CD4-positive, CD25-positive, alpha-beta regulatory T cell (primary cell): Measurements from ENCODE around the gene ATF6. TPM values are rescaled to one million over a fixed set of nuclear protein-coding genes. Genes with fewer than 3 reads are reported as not detected.
"Not testable (repeated sequence)": the region's sequence is repeated elsewhere in the genome, so short reads cannot be mapped to it uniquely, and the experiment has no call there.

Source experiments
- ATAC-seq, 2 donors: fragments of 150-1000 bp; cut with Tn5 transposase; one replicate each; pipeline ENCODE4 v1.10.0; 2021; ENCODE audit warnings: low read depth in 2 of 2, moderate number of reproducible peaks in 2 of 2, moderate library complexity in 1 of 2
- DNase-seq, 3 donors: peaks; one replicate each; pipeline versions ENCODE4 v3.0.0 to v3.0.0-alpha.2; 2012 to 2022; ENCODE audit warnings: mixed read lengths in 1 of 3
- H3K27ac ChIP-seq: one replicate; pipeline ENCODE4 v1.7.0; 2013; ENCODE audit warnings: mild to moderate bottlenecking, low read length; ENCODE audit not compliant: insufficient read depth, poor library complexity, severe bottlenecking
- H3K27me3 ChIP-seq: one replicate; pipeline ENCODE4 v1.7.0; 2013; ENCODE audit warnings: low read length; ENCODE audit not compliant: control insufficient read depth, insufficient read depth
- H3K36me3 ChIP-seq: one replicate; pipeline ENCODE4 v1.7.0; 2013; ENCODE audit warnings: mild to moderate bottlenecking, low read length, moderate library complexity; ENCODE audit not compliant: control insufficient read depth, insufficient read depth
- H3K4me1 ChIP-seq: 2 replicates; pipeline ENCODE4 v1.7.0; 2013; ENCODE audit warnings: mild to moderate bottlenecking, low read length; ENCODE audit not compliant: insufficient read depth, control insufficient read depth, poor library complexity, severe bottlenecking
- H3K4me3 ChIP-seq: one replicate; pipeline ENCODE4 v1.7.0; 2013; ENCODE audit warnings: low read depth, mild to moderate bottlenecking, low read length, moderate library complexity
- H3K9me3 ChIP-seq, 2 experiments: 1 replicate in 1 of 2; 2 replicates in 1 of 2; pipeline ENCODE4 v1.7.0; 2013; ENCODE audit warnings: low read length in 2 of 2, mild to moderate bottlenecking in 1 of 2, moderate library complexity in 1 of 2; ENCODE audit not compliant: control insufficient read depth in 2 of 2
- H3K27ac Mint-ChIP-seq, 3 donors: one replicate each; pipeline ENCODE4 v1.8.0; 2020 to 2022; ENCODE audit warnings: mild to moderate bottlenecking in 3 of 3, mixed read lengths in 3 of 3, moderate library complexity in 2 of 3
- H3K27me3 Mint-ChIP-seq: one replicate; pipeline ENCODE4 v1.8.0; 2022; ENCODE audit warnings: mild to moderate bottlenecking, mixed read lengths
- H3K36me3 Mint-ChIP-seq: one replicate; pipeline ENCODE4 v1.8.0; 2020; ENCODE audit warnings: mixed read lengths
- H3K4me1 Mint-ChIP-seq, 4 donors: one replicate each; pipeline ENCODE4 v1.8.0; 2020 to 2022; ENCODE audit warnings: mixed read lengths in 4 of 4, mild to moderate bottlenecking in 1 of 4
- H3K4me3 Mint-ChIP-seq, 4 donors: one replicate each; pipeline ENCODE4 v1.8.0; 2020 to 2022; ENCODE audit warnings: mild to moderate bottlenecking in 4 of 4, mixed read lengths in 4 of 4, moderate library complexity in 3 of 4
- H3K9me3 Mint-ChIP-seq, 7 donors: one replicate each; pipeline ENCODE4 v1.8.0; 2020 to 2022; ENCODE audit warnings: mixed read lengths in 7 of 7, mild to moderate bottlenecking in 3 of 7, moderate library complexity in 2 of 7
- polyA plus RNA-seq, 4 donors: library from polyadenylated mRNA; unstranded; fragments of 300-500 nt; fragmentation: Illumina TruSeq; gene quantifications; one replicate each; pipeline ENCODE4 v1.2.3, GENCODE V29; 2021
- total RNA-seq: library from RNA; stranded (reverse); gene quantifications from one replicate; pipeline ENCODE4 v1.2.3, GENCODE V29; 2022

ATF6 gene
- total and polyA plus RNA-seq, 5 donors from 2014 or later: 13.5 to 17.8 (median 15.0) TPM

DNA sequence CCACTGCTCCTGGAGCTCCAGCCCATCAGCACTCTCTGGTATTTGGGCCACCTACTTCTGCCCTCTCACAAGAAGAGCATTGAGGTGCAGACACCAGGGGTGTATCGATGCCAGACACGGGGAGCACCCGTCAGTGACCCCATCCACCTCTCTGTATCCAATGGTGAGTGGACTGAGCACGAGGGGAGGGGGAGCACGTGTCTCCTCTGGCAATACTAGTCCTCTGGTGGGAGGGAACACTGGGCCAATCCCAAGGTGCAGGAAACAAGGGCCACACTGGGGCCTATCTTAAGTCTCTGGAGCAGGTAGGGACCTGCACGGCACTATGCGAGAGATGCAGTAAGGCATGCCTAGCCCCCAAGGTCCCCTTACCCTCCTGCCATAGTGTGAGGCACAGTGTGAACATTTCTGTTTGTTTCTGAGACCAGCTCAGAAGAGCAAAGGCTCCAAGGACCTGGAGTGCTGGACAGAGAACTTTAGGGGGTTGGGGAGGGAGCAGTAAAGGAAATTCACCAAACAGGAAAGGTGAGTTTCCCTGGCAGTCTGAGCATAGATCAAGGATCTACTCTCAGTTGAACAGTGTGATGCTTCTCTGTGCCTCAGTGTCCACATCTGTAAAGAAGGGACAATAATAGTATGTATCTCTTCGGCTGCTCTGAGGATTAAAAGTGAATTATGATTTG, 42.5 kb upstream of the ATF6 start:
- no peak for ATAC-seq
- peaks cover 13% of the 10 kb centered on the region for H3K27me3 ChIP-seq
- H3K27me3 Mint-ChIP-seq: peaks cover 74% of the 10 kb centered on the region
- H3K36me3 ChIP-seq: no peaks in the 10 kb centered on the region
- H3K9me3 ChIP-seq: no peaks in the 10 kb centered on the region
- no peak overlapping the region for H3K27ac Mint-ChIP-seq
- H3K27ac ChIP-seq: no peak overlapping the region
- peak overlapping the region in 1 of 4 donors; percentile 75 for H3K4me3 Mint-ChIP-seq
- H3K4me1 Mint-ChIP-seq: peaks cover 6 to 23% (median 15%) of the 10 kb centered on the region in 4 donors
- no peak overlapping the region for H3K4me3 ChIP-seq
- H3K36me3 Mint-ChIP-seq: no peaks in the 10 kb centered on the region
- peaks cover 22% of the 10 kb centered on the region for H3K4me1 ChIP-seq
- no peak for DNase-seq
- H3K9me3 Mint-ChIP-seq: peaks cover 0 to 2% (median 0%) of the 10 kb centered on the region in 7 donors

DNA sequence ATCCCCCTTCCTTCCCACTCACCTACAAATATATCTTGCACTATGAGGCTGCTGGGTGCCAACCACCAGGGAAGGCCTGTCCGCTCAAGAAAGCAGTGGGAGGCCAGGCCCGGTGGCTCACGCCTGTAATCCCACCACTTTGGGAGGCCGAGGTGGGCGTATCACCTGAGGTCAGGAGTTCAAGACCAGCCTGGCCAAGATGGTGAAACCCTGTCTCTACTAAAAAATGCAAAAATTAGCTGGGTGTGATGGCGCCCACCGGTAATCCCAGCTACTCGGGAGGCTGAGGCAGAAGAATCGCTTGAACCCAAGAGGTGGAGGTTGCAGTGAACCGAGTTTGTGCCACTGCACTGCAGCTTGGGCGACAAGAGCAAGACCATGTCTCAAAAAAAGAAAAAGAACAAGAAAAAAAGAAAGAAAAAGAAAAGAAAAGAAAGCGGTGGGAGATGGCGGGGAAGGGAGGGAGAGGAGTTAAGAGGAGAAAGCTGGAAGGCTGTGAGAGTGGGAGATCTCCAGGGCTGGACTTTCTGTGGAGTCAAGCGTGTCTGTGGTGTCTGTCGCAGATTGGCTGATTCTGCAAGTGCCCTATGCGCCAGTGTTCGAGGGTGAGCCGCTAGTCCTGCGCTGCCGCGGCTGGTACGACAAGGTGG, 40.7 kb upstream of the ATF6 start:
- H3K9me3 ChIP-seq, H3K36me3 Mint-ChIP-seq, DNase-seq, H3K9me3 Mint-ChIP-seq, H3K36me3 ChIP-seq, H3K27ac ChIP-seq, ATAC-seq: not testable (repeated sequence)
- Mint-ChIP-seq H3K4me1 (peaks cover 6 to 37% (median 24%) of the 10 kb centered on the region in 4 donors), H3K4me3 (peak overlapping the region; percentile 78 to 96 (median 94)), H3K27ac (peak overlapping the region in 2 of 3 donors; percentile 71 to 86), H3K27me3 (peaks cover 81% of the 10 kb centered on the region)
- peaks cover 18% of the 10 kb centered on the region for H3K27me3 ChIP-seq
- H3K4me1 ChIP-seq: peaks cover 26% of the 10 kb centered on the region
- peak overlapping the region; percentile 70 for H3K4me3 ChIP-seq

DNA sequence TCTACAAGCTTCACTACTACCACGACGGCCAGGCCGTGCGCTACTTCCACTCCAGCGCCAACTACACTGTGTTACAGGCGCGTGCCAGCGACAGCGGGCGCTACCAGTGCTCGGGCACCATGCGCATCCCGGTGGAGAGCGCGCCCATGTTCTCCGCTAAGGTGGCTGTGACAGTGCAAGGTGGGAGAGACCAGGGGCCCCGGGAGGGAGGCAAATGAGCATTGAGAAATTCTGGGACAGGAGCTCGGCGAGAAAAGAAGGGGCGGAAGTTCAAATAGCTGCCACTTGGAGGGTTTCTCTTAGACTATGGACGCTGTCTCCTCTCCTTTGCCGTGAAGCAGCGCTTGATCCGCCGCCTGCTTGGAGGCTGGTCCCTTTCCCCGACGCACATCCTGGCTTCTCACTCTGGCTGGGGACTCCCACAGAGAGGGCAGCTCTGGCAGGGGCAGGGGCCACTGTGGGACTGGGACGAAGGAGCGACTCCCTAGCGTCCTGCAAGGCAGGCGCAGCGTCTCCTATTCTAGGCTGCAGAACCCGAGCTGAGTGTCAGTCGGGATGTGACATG, 40.1 kb upstream of the ATF6 start:
- ATAC-seq: peak; percentile 25 to 32
- peak overlapping the region; percentile 78 to 96 (median 94) for H3K4me3 Mint-ChIP-seq
- Histone ChIP-seq H3K4me1 (peaks cover 26% of the 10 kb centered on the region), H3K27me3 (peaks cover 23% of the 10 kb centered on the region), H3K27ac (no peak overlapping the region), H3K36me3 (no peaks in the 10 kb centered on the region), H3K4me3 (peak overlapping the region; percentile 70), H3K9me3 (no peaks in the 10 kb centered on the region)
- H3K36me3 Mint-ChIP-seq: no peaks in the 10 kb centered on the region
- H3K4me1 Mint-ChIP-seq: peaks cover 6 to 38% (median 24%) of the 10 kb centered on the region in 4 donors
- H3K27ac Mint-ChIP-seq: peak overlapping the region; percentile 69 to 86 (median 71)
- peak in 2 of 3 donors; percentile 39 to 45 for DNase-seq
- peaks cover 0 to 2% (median 0%) of the 10 kb centered on the region in 7 donors for H3K9me3 Mint-ChIP-seq
- peaks cover 78% of the 10 kb centered on the region for H3K27me3 Mint-ChIP-seq

DNA sequence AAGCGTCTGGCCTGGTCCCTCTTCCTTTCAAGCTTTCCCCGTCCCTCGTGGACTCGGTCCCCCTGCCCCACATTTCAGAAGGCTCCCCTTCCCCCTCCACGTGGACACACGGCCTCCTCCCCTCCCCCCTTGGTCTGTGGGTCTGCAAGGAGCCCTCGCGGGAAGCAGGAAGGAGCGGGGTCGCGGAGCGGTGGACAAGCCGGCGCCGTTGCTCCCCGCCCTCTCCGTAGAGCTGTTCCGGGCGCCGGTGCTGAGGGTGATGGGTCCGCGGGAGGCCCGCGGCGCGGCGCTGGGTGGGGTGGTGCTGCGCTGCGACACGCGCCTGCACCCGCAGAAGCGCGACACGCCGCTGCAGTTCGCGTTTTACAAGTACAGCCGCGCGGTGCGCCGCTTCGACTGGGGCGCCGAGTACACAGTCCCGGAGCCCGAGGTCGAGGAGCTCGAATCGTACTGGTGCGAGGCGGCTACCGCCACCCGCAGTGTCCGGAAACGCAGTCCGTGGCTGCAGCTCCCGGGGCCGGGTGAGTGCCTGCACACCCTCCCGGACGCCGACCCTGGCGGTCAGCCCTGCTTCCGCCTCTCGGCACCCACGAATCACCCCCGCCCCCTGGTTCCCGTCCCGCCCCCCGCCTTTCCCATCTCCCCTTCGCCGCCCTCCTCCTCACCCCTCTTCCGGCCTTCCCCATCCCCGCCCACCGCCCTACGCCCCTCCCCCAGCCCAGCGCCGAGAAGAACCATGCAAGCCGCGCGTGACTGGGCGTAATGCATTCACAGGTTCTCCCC, 39.5 kb upstream of the ATF6 start:
- no peaks in the 10 kb centered on the region for H3K36me3 Mint-ChIP-seq
- peak overlapping the region; percentile 70 for H3K4me3 ChIP-seq
- H3K4me3 Mint-ChIP-seq: peak overlapping the region; percentile 93 to 96 (median 96)
- peaks cover 78% of the 10 kb centered on the region for H3K27me3 Mint-ChIP-seq
- H3K9me3 Mint-ChIP-seq: peaks cover 0 to 2% (median 0%) of the 10 kb centered on the region in 7 donors
- H3K27ac Mint-ChIP-seq: peak overlapping the region in 2 of 3 donors; percentile 71 to 86
- peaks cover 6 to 38% (median 24%) of the 10 kb centered on the region in 4 donors for H3K4me1 Mint-ChIP-seq
- H3K9me3 ChIP-seq: no peaks in the 10 kb centered on the region
- H3K27me3 ChIP-seq: peaks cover 30% of the 10 kb centered on the region
- peak overlapping the region; percentile 14 for H3K27ac ChIP-seq
- ATAC-seq (peak; percentile 61 to 62), DNase-seq (peak; percentile 52 to 64 (median 62))
- no peaks in the 10 kb centered on the region for H3K36me3 ChIP-seq
- peaks cover 26% of the 10 kb centered on the region for H3K4me1 ChIP-seq

DNA sequence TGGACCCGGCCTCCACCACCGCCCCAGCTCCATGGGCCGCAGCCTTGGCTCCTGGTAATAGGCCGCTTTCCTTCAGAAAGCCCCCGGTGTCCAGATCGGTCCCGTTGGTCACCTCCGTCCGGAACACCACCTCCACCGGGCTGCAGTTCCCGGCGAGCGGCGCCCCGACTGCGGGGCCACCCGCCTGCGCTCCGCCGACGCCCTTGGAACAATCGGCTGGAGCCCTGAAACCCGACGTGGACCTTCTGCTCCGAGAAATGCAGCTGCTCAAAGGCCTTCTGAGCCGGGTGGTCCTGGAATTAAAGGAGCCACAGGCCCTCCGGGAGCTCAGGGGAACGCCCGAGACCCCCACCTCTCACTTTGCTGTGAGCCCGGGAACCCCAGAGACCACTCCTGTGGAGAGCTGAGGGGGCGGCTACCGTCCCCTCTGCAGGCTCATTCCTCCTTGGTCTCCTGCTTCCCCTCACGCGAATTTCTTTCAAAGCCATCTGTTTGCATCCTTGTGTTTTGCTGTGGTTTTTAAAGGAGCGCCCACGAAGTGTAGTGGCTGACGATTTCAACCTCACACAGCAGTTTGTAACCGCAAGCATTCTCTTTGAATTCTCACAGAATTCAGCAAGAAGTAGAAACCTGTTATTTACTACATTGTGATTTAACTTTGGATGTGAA, 38.7 kb upstream of the ATF6 start:
- ATAC-seq: peak; percentile 9 to 19
- peaks cover 77% of the 10 kb centered on the region for H3K27me3 Mint-ChIP-seq

DNA sequence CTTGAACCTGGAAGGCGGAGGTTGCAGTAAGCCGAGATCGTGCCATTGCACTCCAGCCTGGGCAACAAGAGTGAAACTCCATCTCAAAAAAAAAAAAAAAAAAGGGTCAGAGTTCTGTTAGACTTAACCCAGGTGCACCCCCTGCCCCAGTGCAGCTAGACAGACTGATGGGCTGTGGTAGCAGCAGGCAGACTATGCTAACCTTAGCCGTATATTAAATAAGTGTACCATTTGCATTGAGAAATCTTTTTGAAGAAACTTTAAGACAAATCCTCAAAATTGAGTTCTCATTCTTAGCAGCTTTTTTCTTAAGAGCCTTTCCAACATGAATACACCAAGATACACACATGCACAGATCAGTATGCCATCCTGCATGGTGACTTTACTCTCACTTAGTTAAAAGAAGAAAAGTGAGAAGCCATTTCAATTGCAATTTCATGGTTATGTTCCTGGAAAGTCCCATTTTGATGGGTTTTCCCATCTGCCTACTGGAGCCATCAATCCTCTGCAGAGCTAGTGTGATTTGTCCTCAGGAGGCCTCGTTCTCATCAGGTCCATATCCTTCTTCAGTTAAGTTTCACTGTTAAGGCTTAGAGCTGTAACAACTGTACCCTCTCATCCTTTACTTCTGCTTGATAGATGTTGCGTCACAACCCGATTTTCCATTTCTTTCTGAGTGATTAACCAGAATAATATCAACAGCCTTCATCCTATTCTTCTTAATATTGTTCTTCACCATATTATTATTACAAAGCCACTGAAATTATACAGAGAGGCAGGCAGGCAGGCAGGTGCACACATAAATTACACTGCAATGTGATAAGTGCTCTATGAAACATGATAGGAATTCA, 37.5 kb upstream of the ATF6 start:
- ATAC-seq: no peak
- peak overlapping the region in 3 of 4 donors; percentile 16 to 96 (median 96) for H3K4me3 Mint-ChIP-seq
- peaks cover 65% of the 10 kb centered on the region for H3K27me3 Mint-ChIP-seq

More for the DNA sequence above, 38.7 kb upstream of the ATF6 start:
- peak overlapping the region; percentile 93 to 96 (median 96) for H3K4me3 Mint-ChIP-seq
- peaks cover 6 to 38% (median 24%) of the 10 kb centered on the region in 4 donors for H3K4me1 Mint-ChIP-seq
- Histone ChIP-seq H3K4me1 (peaks cover 26% of the 10 kb centered on the region), H3K27me3 (peaks cover 35% of the 10 kb centered on the region), H3K4me3 (peak overlapping the region; percentile 49), H3K36me3 (no peaks in the 10 kb centered on the region), H3K27ac (peak overlapping the region; percentile 14), H3K9me3 (no peaks in the 10 kb centered on the region)
- peaks cover 0 to 2% (median 0%) of the 10 kb centered on the region in 7 donors for H3K9me3 Mint-ChIP-seq
- peak; percentile 12 to 61 (median 59) for DNase-seq
- H3K27ac Mint-ChIP-seq: peak overlapping the region; percentile 69 to 85 (median 77)
- H3K36me3 Mint-ChIP-seq: no peaks in the 10 kb centered on the region

More for the DNA sequence above, 37.5 kb upstream of the ATF6 start:
- H3K27me3 ChIP-seq: peaks cover 34% of the 10 kb centered on the region
- no peak overlapping the region for H3K4me3 ChIP-seq
- no peaks in the 10 kb centered on the region for H3K36me3 ChIP-seq
- H3K27ac ChIP-seq: no peak overlapping the region
- DNase-seq: no peak
- H3K9me3 ChIP-seq: no peaks in the 10 kb centered on the region
- peaks cover 0 to 4% (median 0%) of the 10 kb centered on the region in 7 donors for H3K9me3 Mint-ChIP-seq
- H3K36me3 Mint-ChIP-seq: no peaks in the 10 kb centered on the region
- H3K4me1 Mint-ChIP-seq: peaks cover 6 to 38% (median 24%) of the 10 kb centered on the region in 4 donors
- H3K27ac Mint-ChIP-seq: no peak overlapping the region
- H3K4me1 ChIP-seq: peaks cover 26% of the 10 kb centered on the region
